AG09309 (cell line): ENCODE measurements around the gene CMTM7.

Experiments
- DNase-seq: peaks from one replicate; pipeline ENCODE4 v3.0.0-alpha.2; 2010; ENCODE audit warnings: low read depth
- H3K4me3 ChIP-seq: 2 replicates; pipeline ENCODE4 v1.5.1; 2011; ENCODE audit warnings: mild to moderate bottlenecking, low read depth, low read length, moderate library complexity; ENCODE audit not compliant: control insufficient read depth
- CTCF ChIP-seq: IDR thresholded peaks from 2 replicates; pipeline ENCODE4 v1.5.1; 2011; ENCODE audit warnings: mild to moderate bottlenecking, low read depth, low read length, inconsistent platforms; ENCODE audit not compliant: insufficient read depth, control insufficient read depth; ENCODE audit errors: missing control alignments

The CMTM7 gene

GRCh38 chr3:32442766-32443165, 51.1 kb downstream of the CMTM7 start:
- no peak overlapping the region for H3K4me3 ChIP-seq
- no peak for DNase-seq
- TF ChIP-seq CTCF: no peak

GRCh38 chr3:32443478-32443877, 51.8 kb downstream of the CMTM7 start:
- no peak overlapping the region for H3K4me3 ChIP-seq
- TF ChIP-seq CTCF: no peak
- DNase-seq: peak; percentile 66

GRCh38 chr3:32447865-32448400, 56.3 kb downstream of the CMTM7 start:
- no peak for TF ChIP-seq CTCF
- H3K4me3 ChIP-seq: no peak overlapping the region
- DNase-seq: no peak

GRCh38 chr3:32448686-32449474, 57.2 kb downstream of the CMTM7 start:
- DNase-seq: no peak
- no peak overlapping the region for H3K4me3 ChIP-seq
- no peak for TF ChIP-seq CTCF

GRCh38 chr3:32449691-32450090, 58.0 kb downstream of the CMTM7 start:
- TF ChIP-seq CTCF: no peak

GRCh38 chr3:32450426-32450825, 58.8 kb downstream of the CMTM7 start:
- no peak for DNase-seq
- no peak overlapping the region for H3K4me3 ChIP-seq
- no peak for TF ChIP-seq CTCF

More at GRCh38 chr3:32449691-32450090, 58.0 kb downstream of the CMTM7 start:
- no peak overlapping the region for H3K4me3 ChIP-seq
- no peak for DNase-seq
